GM21576 (cell line): ENCODE data around the gene GH2.
A peak's percentile ranks its signal among the peaks of the same experiment; 100 is the strongest.

Source experiments
- ATAC-seq: cut with Tn5 transposase; IDR thresholded peaks from one replicate; pipeline ENCODE4 v1.9.1; 2021; ENCODE audit warnings: mild to moderate bottlenecking, moderate library complexity; ENCODE audit not compliant: unreplicated experiment

GH2 gene

DNA sequence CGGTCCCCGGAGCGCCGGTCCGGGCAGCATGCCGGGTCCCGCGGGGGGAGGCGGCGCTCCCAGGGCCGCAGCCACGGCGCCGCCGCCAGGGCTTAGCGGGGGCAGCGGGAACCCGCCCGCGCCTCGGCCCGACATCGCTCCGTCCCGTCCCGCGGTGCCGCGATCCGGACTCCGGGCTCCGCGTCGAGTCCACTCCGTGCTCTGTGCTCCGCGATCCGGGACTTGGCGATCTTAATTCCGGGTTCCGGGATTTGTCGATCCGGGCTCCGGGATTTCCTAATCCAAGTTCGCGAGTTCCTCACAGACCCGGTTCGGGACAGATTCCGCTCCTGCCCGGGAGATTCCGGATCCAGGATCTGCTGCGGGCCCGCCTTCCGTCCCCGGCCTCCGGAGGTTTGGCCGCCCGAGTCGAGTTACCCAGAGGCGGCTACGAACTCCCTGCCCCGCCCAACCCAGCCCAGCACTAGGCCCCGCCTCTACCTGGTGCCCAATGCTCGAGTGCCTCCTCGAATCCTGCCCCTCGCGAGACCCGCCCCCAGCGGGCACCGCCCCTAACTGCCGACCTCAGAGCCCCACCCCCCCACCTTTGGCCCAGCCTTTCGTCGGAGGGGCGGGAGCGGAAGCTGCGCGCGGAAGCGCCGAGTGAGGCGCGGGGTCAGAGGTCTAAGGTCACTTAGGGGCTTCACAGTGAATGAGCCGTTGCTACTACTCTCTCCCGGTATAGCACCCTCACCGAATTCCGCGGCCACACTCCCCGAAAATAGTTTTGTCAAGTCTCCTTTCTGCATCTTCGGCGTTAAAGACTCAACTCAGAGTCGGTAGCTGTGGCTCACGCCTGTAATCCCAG lies 39.0 kb downstream of the GH2 start, which contains the start of gene SMARCD2:
Gene SMARCD2, minus strand, starts transcription at position 146 of the 847 bp plus-strand sequence. Its CDS starts 11 bp downstream, at position 135.
- ATAC-seq, result peak; percentile 70

DNA sequence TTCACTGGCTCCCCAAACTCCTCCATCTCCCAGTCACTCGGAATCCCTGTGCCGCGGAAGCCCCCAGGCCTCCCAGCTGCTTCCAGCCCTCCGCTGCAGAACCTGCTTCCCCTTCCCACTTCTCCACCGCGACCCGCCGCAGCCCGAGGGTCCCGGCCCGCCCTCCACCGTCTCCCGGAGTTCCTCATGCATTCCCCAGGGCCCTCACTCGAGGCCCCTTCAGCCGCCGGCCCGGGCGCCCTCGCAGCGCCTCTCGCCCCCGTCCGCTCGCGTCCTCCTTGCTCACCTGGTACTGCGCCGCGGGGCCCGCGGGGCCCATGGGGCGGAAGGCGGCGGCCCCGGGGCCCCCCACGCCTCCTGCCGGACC lies 39.6 kb downstream of the GH2 start:
- ATAC-seq, result peak; percentile 23

DNA sequence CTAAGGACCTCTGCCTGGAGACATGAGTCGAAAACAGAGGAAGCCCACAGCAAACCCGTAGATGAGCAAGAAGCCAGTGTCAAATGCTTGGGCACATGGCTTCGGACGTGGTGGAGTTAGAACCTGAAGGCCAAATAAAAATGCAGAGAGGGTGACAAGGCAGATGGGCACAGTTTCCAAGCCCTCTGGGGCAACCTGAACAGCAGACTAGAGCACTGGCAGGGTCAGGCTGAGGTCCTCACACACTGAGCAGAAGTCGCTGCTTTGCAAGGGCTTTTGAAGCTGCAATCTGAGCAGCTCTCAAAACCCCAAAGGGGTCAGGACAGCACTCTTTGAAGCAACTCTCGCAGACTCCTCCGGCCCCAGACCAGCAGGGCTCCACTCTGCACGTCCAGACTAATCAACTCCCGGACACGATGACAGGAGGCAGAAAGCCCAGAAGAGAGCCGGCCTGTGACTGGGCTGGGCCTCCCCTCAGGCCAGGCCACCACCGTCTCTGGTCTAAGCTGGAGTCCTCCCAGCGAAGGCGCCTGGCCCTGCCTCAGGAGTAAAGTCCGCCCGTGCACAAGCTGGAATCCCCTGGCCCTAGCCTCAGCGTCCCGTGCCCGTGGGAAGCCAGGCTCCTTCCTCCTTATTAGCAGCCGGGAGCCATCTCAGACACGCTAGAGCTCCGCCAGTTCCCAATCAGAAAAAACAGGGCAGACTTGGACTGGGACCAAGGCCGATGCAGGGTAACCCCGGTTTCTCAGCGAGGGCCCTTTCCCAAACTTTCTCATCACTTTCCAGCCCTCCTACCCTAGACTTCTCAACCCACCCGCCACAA lies 40.2 kb downstream of the GH2 start:
- no peak for ATAC-seq

DNA sequence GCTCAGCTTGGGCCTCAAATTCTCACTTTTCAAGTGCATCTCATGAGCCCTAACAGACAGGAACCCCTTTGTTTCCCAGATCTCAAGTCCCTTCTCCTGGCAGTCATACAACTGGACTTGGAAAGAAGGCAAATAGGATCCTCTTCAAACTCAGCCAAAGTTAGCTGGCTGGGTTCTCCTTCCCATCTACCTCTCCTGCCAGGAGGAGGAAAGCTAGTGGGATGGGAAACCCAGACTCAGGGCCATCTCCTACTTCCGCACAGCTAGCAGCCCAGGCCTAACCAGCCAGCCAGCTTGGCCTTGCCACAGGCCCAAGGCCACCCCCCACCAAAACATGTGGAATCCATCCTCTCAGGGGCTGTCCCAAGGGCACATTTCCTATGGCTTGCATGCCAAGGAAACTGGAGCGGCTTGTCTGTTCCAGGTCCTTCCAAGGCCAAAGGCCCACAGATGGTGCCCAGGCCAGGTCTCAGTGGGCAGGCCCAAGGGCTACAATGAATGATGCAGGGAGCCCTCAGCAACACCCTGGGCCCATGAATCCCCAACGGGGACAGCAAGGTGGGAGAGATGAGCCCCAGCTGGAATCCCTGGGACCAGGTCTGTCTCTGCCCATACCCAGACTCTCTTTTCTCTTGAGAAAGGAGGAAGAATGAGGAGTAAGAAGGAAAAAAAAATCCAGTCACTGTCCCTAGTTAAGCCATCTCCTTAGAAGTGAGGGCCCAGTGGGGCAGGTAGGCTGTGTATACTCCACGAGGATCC lies 41.0 kb downstream of the GH2 start:
- no peak for ATAC-seq

DNA sequence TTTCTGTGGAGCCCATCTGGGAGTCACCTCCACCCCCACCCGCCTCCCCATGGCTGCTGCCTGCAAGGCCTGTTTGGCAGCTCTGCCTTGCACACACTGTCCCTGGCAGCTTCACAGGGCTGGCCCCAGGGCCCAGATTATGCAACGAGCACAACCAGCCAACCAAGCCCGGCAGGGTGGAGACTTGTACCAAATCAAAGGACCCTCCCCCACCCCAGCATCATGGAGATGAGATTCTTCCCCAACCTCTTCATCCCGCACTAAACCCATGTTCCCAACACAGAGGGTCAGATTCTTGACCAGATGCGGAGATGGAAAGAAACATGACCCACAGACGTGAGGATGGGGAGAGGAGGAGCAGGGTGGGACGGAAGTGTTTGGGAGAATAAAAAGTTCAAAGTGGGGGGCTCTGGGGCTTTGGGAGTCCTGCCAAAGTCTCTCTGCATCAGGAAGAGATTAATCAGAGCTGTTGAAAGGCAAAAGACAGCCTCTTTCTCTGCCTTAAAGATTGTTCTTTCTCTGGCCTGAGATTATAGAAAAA lies 43.0 kb downstream of the GH2 start:
- no peak for ATAC-seq

DNA sequence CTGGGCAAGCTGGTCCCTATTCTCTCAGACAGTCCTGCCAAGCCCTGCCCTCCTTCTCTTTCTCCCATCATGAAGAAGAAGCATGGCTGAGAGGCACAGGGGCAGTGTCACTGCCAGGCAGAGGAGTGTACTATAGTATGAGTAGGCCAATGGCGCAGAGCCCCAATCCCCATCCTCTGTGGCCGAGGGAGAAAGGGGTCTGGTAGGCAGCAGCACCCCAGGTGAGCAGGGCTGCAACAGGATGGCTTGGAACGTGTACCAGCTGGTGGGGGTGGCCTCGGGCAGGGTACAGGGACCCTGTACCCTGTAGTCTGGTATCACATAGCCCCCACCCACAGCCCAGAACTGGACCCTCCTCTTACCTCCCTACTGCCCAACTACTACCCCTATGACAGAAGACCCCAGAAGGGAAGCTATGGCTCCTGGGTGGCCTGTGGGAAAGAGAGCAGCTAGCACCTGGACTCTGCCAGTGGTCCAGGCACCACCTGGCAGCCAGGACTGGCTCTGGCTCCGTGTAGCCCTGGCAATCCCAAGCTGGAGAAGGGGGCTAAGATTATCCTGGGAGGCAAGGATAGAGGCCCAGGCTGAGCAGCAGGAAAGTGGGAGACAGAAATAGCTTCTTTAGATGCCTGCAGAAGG lies 43.7 kb downstream of the GH2 start:
- no peak for ATAC-seq

DNA sequence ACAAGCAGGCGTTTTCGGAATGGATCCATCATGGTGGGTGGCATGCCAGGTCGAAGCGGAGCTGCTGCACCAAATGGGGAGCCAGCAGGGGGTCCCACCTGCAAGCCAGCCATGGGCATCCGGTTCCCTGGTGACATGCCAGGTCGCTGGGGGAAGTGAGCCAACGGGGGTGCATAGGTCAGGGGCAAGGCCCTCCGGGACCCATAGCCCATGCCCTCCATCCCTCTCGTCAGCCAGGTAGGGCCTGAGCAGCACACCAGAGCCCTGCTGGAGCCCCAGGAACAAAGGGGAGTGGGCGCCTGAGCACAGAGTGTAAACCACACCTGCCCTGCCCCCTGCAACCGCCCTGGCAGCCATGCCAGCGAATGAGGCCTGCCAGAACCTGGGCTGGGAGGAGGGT lies 44.3 kb downstream of the GH2 start:
- ATAC-seq, result no peak

DNA sequence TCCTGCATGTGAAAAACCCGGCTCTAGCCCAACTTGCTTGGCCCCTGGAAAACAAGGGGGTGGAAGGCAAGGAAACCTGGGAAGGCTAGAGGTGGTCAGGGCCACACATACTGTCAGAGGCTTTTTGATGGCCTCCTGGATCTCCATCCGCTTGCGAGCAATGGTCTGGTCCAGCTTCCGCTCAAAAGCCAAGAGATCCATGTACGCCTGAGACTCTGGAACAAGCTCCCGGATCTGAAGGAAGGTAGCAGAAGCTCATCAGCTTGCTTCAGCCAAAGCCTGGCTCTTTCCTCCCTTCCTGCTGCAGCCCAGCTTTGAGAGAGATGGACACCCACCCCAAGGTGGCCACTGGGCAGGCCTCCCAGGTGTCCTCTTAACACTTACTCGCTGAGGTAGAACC lies 44.9 kb downstream of the GH2 start:
- ATAC-seq, result no peak

DNA sequence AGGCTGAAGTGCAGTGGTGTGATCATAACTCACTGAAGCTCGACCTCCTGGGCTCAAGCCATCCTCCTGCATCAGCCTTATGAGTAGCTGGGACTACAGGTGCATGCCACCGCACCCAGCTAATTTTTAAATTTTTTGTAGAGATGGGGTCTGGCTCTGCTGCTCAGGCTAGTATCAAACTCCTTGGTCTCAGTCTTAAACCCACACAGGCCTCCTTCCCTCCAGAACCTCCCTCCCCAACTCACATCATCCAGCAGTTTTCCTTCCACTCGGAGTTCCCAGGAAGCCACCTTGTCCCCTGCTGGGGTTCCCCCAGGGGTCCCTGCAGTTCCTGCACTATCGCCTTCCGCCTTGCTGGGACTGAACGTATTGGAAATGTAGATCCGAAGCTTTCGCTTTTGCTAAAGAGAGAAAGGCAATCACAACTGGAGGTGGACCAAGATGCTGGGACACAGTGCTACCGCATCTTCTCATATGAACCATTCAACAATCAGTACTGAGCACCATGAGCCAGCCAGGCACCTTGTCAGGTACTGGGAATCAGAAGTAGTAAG lies 46.5 kb downstream of the GH2 start:
- ATAC-seq, result no peak

DNA sequence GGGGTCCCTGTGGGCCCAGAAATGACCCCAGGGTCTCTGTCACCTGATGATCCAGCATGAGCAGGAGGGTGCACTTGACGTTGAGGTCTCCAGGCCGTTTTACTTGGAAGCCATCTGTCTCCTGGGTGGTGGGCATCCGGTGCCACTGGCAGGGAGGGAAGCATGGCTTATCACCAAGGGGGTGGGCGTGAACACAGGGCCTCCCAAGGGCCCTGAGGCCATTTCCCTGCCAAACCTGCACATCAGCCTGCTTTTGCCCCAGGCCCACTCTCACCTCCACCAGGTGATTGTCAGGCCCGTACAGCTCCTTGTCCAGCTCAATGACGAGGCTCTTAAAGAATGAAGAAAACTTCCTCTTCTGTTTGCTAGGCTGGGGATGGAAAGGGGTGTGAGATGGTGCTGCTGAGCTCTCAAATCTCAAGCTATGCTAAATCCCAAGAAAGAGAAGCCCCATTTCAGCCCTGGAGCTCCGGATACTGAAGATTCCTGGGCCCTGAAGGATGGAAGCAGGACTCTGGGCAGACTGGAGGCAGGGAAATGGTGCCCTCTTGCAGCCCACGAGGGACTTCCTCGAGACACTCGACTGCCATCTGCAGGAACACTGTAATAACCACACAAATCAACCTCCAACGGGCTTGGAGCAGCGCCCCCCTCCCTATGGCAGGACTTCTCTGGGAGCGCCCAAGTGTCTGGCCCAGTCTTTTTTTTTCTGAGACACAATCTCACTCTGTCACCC lies 47.1 kb downstream of the GH2 start:
- peak; percentile 55 for ATAC-seq

DNA sequence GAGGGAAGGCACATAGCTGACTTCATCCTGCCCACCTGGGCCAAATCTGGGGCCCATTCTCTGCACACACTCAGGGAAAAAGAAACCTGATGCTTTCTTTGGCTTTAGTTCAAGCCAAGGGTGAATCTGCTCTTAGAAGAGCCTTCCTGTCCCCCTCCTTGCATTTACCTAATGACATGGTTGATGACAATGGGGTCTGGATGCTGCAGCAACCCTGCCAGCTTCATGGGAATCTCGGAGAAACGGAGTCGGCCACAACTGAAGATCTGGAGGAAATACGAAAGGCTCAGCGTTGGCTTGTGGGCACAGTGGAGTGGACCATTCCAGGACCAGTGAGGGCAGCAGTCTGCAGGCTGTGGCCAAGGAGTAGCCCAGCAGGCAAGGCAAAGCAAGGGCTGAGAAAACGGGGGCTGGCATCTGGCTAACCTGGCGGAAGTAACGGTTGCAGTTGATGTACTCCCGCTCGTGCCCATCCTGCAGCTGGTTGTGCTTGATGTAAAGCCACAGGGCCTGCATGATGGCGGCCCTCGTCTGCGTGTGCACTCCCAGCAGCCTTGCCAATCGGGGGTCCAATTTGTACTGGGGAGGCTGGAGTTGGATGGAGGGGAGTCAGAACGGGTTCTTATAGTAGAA lies 47.9 kb downstream of the GH2 start:
- ATAC-seq, result no peak

DNA sequence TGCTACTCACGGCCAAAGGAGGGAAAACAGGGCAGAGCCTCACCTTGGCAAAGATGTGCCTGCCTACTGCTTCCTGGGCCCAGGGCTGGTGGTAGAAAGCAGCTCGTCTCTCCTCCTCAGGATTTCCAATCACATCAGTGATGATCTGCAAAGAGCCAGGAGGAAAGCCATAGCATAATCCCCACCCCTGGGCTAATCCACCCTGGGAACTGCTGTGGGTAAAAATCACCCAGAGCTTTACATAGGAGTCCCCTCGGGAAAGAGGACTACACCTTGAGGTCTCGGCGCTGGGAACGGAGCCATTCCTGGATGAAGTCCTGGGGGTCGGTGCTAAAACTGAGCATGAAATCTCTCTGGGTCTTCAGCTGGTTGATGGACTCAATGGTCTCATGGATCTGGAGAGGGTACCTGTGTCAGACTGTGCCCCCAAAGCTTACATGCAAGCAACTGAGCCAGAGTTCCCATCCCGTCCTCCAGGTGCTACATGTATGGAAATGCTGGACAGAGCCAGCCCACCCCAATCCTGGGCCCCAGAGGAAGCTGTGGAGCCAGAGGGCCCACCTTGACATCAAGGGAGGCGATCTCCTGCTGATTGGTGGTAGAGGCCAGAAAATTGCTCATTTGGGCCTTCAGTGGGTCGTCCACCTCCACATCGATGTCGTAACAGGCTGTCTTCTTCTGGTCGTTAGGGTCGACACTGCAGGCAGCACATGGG lies 48.6 kb downstream of the GH2 start:
- no peak for ATAC-seq

DNA sequence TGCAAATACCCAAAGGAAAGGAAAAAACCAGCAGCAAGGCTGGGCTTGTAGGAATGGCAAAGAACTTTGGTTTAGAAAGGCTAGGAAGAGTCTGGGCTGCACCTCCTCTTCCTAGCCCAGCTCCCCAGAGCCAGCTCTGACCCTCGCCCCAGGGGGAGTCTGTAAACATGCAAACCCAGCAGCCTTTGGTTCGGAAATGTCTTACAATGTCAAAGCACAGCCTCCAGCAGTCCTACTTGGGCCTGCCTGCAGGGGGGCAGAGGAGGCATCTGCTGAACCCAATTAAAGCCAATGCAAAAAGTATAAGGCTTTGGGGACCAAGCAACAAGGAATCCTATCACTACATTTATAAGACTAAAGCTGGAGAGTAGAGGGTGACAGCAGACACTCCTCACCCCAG lies 49.3 kb downstream of the GH2 start:
- no peak for ATAC-seq

DNA sequence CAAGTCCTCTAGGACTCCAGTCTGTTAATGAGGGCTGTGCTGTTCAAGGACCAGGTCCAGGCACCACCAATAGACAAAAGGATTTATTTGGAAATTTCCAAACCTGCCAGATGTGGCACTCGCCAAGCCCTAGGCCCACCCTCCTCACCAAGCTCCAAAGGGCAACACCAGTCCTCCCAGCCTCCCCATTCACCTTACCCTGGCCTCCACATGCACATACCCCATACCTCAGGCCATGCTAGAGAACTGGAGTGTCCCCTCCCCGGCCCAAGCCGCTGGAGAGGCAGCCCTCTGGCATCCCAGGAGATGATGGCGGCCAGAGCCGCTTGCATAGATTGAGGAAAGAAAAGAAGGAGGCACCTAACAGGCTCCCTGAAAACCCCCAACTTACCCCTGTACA lies 49.7 kb downstream of the GH2 start:
- no peak for ATAC-seq

DNA sequence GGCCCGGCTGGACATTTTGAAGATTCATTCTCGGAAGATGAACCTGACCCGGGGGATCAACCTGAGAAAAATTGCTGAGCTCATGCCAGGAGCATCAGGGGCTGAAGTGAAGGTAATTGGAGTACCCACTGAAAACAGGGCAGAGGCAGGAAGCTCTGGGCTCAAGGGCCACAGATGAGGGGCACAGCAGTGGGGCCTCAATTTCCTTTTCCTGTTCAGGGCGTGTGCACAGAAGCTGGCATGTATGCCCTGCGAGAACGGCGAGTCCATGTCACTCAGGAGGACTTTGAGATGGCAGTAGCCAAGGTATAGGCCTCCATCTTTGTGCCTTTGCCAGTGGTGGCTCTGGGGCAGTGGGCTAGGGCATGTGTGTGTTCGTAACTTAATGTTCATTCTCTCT lies 50.2 kb downstream of the GH2 start:
- no peak for ATAC-seq

DNA sequence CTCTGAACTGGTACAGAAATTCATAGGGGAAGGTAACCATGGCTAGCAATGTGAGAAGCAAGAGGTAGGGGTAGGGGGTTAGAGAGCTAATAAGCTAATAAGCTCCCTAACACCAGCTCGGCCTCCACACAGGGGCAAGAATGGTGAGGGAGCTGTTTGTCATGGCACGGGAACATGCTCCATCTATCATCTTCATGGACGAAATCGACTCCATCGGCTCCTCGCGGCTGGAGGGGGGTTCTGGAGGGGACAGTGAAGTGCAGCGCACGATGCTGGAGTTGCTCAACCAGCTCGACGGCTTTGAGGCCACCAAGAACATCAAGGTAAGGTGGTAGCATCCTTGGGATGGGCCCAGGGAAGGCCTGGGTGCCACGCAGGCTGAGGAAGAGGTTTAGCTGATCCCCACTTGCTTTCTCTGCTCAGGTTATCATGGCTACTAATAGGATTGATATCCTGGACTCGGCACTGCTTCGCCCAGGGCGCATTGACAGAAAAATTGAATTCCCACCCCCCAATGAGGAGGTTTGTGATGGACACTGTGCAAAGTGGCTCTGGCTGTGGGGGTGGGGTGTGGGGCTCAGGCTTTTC lies 50.7 kb downstream of the GH2 start:
- ATAC-seq, result no peak

DNA sequence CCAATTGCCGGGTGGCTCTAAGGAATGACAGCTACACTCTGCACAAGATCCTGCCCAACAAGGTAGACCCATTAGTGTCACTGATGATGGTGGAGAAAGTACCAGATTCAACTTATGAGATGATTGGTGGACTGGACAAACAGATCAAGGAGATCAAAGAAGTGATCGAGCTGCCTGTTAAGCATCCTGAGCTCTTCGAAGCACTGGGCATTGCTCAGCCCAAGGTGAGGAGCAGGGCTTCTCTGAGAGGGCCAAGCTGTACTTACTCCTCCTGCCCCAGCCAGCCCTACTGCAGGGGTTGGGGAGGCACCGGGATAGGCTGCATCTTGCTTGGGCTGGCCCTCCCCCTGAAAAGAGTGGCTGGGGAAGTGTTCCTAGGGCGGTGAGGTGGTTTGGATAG lies 51.5 kb downstream of the GH2 start:
- no peak for ATAC-seq
